NOMO-1 (cell line): ENCODE results near the gene EDC4.
"Not testable (repeated sequence)": the region's sequence is repeated elsewhere in the genome, so short reads cannot be mapped to it uniquely, and the experiment has no call there.

Source experiments
- DNase-seq, 2 experiments: peaks; one replicate each; lab custom pipeline; 2025; ENCODE audit not compliant: unreplicated experiment in 2 of 2; lab: John Stamatoyannopoulos, UW

Gene EDC4

GRCh38 chr16:67848118-67848517 is 24.7 kb upstream of the EDC4 start:
- no peak for DNase-seq

GRCh38 chr16:67853670-67854069 is 19.2 kb upstream of the EDC4 start:
- DNase-seq, result no peak

- DNase-seq, result no peak
Observed at GRCh38 chr16:67855789-67856188, 17.1 kb upstream of the EDC4 start.

DNA sequence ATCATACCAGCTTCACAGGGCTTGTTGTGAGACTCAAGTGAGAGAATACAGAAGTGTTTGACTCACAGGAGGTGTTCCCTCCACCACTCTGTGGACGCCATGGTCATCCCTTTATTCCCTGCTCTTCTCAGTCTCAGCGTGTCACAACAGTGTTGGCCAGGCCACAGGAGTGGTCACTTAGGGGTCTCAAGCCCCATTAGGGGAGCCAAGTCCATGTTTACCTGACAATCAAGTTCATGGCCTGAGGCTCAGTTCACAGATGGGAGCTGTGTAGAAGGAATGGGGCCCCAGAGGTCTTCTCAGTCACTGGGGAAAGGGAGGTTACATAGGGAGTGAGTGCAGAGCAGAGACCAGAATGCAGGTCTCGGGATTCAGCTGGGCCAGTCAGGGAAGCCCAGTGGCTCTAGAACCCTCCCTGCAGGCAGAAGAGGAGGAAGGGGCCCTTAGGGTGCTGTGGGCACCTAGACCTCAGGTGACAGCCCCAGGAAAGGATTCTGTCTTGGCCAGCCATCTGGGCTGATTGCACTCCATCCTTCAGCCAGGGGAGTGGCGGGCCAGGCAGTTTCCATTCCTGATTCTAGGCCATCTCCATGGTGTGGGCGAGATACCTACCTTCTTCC is 15.8 kb upstream of the EDC4 start:
- no peak for DNase-seq

- DNase-seq, result no peak
Observed at GRCh38 chr16:67857547-67858233, 15.2 kb upstream of the EDC4 start.

DNA sequence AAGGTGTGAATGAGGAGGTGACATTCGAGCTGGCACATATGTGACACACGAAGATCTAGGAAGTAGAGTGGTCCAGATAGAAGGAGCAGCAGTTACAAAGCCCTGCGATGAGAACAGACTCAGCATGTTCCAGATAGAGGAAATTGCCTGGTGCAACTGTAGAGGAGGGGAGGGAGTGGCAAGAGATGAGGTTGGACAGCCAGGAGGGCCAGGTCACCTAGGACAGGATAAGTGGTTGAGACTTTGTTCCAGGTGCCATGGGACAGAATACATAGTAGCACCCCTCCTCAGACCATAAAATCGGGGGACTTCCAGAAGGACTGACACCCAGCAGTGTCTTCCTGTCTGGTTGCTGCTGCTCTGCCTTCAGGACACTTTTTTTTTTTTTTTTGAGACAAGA is 14.4 kb upstream of the EDC4 start:
- no peak for DNase-seq

- DNase-seq, result no peak
Observed at GRCh38 chr16:67860589-67861398, 12.1 kb upstream of the EDC4 start.

- DNase-seq, result no peak
Observed at GRCh38 chr16:67861877-67862276, 11.0 kb upstream of the EDC4 start.

- DNase-seq, result no peak
Observed at GRCh38 chr16:67862623-67863583, 9.9 kb upstream of the EDC4 start.

DNA sequence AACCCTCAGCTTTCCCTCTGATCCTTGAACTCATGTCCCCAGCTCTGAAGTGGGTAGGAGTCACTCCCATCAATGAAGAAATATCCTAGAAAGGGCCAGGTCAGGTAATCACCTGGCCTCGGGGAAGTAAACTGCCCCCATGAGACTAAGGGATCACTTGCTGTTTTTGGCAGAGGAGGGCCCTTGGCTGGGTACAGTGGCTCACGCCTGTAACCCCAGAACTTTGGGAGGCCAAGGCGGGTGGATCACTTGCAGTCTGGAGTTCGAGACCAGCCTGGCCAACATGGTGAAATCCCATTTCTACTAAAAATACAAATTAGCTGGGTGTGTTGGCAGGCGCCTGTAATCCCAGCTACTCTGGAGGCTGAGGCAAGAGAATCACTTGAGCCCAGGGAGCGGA is 8.8 kb upstream of the EDC4 start:
- not testable (repeated sequence) for DNase-seq

DNA sequence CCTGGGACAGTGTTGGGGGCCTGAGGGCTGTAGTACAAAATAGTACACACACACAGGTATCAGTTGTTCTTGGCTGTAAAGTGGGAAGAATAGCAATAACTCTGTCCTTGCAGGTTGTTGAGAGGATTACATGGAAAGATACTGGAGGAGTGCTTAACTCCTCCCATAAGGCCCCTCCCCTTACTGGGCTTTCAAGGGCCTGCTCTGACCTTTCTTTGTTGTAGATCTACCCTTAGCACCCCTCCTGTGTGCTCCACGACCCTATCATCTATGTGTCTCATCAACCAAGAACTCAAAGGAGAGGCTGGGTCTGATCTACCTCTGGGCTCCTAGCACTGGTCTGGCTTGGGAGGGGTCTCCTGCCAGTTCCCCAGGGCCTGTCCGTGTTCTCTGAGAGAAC is 8.3 kb upstream of the EDC4 start:
- no peak for DNase-seq

GRCh38 chr16:67865318-67865717 is 7.5 kb upstream of the EDC4 start:
- peak in 1 of 2 experiments; percentile 5 for DNase-seq

GRCh38 chr16:67868290-67868689 is 4.6 kb upstream of the EDC4 start:
- no peak for DNase-seq

- DNase-seq, result no peak
Observed at GRCh38 chr16:67869653-67870052, 3.2 kb upstream of the EDC4 start.

GRCh38 chr16:67871256-67871655 is 1.6 kb upstream of the EDC4 start:
- DNase-seq, result no peak

- no peak for DNase-seq
Observed at GRCh38 chr16:67872131-67872630, 671 bp upstream of the EDC4 start.

- DNase-seq, result no peak
Observed at GRCh38 chr16:67873435-67874370, 851 bp downstream of the EDC4 start.

DNA sequence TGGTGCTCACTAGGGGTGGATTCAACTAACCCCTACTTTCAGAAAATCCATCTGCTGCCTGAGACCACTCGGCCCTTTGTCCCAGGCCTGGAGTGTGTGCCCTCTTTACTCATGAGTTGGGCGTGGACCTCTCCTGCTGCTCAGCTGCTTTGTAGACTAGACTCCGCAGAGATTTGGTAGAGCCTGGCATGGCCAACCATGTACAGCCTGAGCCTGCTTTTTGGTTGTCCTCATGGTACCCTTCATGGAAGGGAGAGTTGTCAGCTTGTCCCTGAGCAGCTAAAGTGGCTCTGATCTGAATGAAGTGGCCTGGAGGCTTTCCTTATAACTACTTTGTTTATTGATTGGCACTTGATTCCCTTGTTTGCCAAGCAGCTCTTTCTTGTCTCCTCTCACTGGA is 1.5 kb downstream of the EDC4 start:
- no peak for DNase-seq

DNA sequence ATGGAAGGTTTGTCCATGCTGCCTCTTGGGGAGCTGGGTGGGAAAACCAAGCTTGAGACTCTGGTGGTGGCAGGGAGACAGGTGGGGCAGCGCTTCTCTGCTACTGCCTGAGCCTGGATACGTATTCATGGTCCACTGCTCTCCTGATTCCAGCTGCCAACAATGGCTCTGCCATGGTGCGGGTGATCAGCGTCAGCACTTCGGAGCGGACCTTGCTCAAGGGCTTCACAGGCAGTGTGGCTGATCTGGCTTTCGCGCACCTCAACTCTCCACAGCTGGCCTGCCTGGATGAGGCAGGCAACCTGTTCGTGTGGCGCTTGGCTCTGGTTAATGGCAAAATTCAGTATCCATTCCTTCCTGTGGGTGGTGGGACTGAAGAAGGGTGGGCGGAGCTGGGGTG is 4.2 kb downstream of the EDC4 start:
- no peak for DNase-seq
